CD4-positive, alpha-beta T cell treated with Interferon gamma for 1 hour (primary cell): Measurements from ENCODE around the gene RBM22.
A peak's percentile ranks its signal among the peaks of the same experiment; 100 is the strongest.

Experiments
- DNase-seq: peaks from one replicate; pipeline ENCODE4 v3.0.0-alpha.2; 2020

The RBM22 gene

DNA sequence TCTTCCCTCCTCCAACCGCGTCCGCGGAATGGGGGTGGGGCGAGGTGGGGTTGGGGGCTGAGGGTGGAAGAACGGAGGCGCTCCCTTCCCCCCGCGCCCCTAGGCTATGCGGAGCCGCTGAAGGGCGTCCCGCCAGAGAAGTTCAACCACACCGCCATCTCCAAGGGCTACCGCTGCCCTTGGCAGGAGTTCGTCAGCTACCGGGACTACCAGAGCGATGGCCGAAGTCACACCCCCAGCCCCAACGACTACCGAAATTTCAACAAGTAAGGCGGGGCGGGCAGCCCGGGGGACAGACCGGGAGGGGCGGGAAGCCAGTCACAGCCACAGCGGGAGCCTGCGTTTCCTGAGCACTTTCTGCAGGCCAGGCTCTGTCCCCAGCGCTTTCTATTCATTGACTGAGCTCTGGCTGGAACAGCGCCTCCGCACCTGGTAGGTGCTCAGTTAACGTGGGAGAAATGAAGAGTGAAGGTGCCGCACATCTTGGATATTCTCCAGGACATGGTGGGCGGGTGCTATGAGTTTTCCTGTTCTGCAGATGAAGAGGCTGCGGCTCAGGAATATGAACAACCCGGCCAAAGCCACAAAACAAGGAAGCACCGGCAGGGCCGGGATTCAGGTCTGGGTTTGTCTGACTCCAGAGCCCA lies 28.5 kb downstream of the RBM22 start:
- DNase-seq = no peak

DNA sequence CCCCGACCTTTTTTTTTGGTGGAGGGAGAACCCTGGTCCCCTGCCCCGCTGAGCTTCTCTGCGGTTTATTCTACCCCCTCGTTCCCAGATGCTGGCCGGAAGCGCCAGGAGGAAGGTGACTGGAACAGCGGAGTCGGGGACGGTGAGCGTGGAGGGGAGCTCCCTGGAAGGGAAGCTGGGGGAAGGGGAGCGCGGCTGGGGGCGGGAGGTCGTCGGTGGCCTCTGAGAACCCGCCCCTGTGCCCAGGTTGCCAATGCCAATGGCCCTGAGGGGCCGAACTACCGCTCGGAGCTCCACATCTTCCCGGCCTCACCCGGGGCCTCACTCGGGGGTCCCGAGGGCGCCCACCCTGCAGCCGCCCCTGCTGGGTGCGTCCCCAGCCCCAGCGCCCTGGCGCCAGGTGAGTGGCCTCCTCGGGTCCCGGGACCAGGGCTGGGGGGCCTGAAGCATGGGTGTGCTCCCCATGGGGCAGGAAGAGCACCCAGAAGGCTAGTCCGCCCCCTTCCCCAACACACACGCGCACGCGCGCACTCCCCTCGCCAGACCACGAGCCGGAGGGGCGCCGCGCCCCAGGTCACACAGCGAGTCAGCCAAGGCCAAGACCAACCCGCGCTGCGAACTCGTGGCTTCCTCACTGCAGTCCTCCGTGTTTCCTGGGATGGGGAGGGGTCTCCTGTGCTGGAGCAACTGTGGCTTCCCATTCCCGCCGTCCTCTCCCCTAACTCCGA lies 29.2 kb downstream of the RBM22 start:
- DNase-seq = no peak

DNA sequence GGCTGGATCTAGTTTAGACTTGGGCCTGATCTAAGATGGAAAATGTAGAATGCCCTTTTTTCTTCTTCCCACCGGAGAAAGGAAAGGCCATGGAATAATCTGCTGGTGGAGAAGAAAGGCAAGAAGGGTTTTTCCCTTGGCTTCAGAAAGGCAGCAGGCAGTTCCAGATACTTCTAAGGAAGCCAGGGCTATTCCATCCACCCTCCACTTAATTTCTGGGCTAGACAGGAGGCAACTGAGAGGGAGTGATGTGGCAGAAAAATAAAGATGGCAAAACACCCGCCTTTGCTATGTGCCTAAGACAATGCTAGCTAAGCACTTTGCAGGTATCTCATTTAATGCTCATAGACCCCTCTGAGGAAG lies 29.9 kb downstream of the RBM22 start:
- no peak for DNase-seq

- no peak for DNase-seq
These were observed 30.5 kb downstream of the RBM22 start for GRCh38 chr5:150670275-150670947.

GRCh38 chr5:150665044-150665443 lies 35.8 kb downstream of the RBM22 start:
- DNase-seq = no peak

- DNase-seq = no peak
These were observed 36.9 kb downstream of the RBM22 start for GRCh38 chr5:150663936-150664335.

DNA sequence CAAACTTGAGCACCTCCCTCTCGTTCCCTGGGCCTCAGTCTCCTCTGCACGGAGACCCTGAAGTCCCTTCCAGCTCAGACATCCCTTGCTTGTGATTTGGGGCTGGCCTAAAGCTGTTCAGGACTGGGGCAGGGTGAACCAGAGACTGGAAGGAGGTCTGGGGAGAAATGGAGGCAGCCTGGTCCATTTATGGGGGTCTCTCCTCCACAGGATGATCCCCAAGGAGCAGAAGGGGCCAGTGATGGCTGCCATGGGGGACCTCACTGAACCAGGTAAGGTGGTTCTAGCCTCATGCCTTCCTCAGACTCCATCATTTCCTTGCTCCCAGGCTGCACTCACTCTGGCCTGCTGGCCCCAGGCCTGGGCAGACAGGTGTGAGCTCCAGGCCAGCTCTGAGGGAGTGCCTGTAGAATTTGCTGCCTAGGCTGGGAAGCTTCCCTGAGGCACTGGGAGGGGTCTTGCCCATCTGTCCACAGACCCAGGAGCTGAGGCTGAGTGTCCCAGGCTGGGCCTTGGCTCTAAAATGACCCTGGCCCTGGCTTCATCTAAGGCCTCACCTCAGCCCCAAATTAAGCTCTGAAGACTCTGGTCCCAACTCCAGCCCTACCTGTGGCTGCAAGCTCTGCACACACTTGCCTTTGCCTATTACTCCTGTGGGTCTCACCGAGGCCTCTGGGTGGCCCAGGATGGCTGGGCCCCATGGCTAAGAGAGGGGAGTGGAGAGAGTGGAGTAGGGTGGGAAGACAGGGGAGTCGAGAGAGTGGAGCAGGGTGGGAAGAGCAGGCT lies 37.9 kb downstream of the RBM22 start:
- DNase-seq = no peak

- no peak for DNase-seq
These were observed 38.9 kb downstream of the RBM22 start for GRCh38 chr5:150661821-150662596.

DNA sequence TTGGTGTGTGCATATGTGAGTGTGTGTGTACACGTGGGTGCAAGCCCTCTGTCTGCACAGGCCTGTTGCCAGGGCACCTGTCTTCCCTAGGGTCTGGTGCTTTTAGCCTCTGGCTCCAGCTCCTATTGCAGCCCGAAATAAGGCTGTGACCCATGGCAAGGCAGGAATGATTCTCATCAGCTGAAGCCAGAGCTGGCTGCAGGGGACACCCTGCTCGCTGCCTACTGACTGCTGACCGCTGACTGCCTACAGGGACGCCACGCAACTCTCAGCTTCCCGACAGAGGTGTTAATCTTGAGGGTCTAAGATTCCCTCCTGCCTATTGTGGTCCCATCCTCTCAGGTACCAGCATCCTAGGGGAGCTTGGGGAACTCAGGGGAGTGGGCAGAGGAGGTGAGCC lies 39.8 kb downstream of the RBM22 start, which contains the start of gene MYOZ3:
TSS of gene MYOZ3 (plus strand) at position 166 of the 400 bp plus-strand sequence. CDS start 1,691 bp downstream, outside the sequence.
- no peak for DNase-seq

GRCh38 chr5:150660108-150660831 lies 40.6 kb downstream of the RBM22 start:
- DNase-seq = no peak

DNA sequence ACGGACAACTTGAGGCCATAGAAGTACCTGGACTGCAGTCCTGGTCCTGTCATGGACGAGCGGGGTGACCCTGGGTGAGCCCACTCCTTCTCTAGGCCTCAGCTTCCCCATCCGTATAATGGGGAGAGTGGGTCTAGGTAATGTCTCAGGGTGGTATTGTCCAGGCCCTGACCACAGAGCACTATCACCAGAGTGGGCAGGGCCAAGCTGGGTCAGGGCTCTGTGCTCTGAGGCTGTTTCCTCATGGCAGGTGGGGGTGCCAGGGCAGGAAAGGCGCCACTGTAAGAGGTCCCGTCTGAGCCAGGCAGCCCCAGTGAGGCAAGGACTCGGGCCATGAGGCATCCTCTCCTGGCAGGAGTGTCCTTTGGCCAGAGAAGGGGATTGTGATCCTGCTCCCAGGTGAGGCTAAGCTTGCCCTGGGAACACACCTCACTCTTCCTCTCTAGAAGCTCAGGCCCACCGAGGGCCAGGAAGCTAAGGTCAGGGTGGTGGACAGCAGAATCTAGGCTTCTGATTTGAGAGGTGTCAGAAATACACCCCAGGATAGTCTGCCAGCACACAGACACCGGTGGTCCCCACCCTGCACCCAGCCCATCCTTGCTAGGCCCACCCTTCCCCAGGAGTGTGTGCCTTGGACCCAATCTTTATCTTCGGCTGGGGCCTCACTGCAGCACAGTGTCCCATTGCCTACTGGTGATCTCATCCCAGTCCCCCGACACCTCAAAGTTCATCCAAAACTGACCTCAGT lies 41.3 kb downstream of the RBM22 start:
- DNase-seq = no peak

GRCh38 chr5:150658699-150659265 lies 42.1 kb downstream of the RBM22 start:
- no peak for DNase-seq

GRCh38 chr5:150658121-150658520 lies 42.7 kb downstream of the RBM22 start:
- DNase-seq = no peak

DNA sequence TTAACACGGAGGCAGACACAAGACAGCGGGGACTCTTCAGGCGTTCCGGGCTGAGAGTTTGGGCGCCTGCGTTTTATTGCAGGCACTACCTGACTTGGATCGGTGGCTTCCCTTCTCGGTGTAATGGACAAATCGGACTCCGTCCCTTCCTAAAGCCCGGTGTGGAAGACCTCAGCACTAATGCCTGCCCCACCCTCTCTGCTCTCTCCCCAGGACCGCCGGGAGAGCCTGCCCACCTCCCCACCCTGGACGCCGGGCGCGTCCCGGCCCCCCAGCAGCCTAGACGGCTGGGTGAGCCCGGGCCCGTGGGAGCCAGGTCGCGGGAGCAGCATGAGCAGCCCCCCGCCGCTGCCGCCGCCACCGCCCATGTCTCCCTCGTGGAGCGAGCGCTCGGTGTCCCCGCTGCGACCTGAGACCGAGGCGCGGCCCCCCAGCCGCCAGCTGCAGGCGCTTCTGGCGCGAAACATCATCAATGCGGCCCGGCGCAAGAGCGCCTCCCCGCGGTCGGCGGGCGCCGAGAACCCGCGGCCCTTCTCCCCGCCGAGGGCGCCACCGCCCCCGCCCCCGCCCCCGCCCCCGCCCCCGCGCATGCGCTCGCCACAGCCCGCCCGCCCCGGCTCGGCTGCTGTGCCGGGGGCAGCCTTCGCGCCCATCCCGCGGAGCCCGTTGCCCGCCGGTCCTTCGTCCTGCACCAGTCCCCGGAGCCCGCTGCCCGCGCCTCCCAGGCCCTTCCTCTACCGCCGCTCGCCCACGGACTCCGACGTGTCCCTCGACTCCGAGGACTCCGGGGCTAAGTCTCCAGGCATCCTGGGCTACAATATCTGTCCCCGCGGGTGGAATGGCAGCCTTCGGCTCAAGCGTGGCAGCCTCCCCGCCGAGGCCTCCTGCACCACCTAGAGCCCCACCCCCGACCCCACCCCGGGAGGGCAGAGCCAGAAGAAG lies 44.4 kb downstream of the RBM22 start:
- DNase-seq = peak; percentile 83

DNA sequence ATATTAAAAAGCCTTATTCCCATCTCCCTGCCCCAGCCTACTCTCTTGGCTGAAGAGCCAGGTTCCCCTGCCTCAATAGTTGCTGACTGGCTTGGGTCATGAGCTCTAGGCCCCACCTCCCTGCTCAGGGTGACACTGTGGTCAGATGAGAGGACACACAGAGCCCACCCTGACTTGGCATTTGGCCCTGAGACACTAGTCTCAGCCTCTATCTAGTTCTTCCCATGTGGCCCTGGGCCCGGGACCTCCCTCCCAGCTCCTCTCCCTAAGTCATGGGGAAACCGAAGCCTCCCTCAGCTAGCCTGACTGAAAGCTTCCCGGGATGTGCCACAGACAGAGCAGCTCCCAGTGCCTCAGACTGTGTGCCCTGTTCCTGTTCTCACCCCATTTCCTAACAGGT lies 45.6 kb downstream of the RBM22 start:
- DNase-seq = no peak

- no peak for DNase-seq
These were observed 46.9 kb downstream of the RBM22 start for GRCh38 chr5:150653762-150654556.

DNA sequence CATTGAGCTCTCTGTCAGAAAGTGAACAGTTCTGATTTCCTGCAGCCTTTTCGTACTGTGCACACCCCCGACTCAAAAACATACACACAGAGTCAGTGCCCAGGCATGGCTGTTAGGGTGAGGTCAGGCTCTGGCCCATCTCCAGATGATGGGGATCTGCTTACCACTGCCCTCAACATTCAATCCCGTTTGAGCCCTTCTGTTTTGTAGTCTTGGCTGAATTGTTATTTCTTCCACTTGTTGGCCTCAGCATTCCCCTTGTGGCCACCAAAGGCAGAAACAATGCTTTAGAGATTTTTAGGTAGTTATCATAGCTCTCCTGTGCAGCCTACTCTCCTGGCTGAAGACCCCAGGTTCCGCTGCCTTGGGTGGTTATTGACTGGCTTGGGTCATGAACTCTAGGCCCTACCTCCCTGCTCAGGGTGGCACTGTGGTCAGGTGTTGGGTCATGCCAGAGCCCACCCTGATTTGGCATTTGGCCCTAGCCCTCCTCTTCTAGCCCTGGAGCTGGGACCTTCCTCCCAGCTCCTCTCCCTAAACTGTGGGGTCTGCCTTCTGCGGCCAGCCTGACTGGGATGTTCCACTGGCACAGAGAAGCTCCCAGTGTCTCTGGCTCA lies 47.6 kb downstream of the RBM22 start:
- no peak for DNase-seq
